NT2/D1 (cell line): ENCODE results near the gene SAFB.

Experiments used
- SUZ12 ChIP-seq: IDR thresholded peaks from 2 replicates; pipeline ENCODE4 v1.6.1; 2011; ENCODE audit not compliant: insufficient read length, insufficient read depth; ENCODE audit errors: extremely low read depth
- YY1 ChIP-seq: IDR thresholded peaks from 2 replicates; pipeline ENCODE4 v1.6.1; 2011; ENCODE audit not compliant: insufficient read length, insufficient read depth
- ZNF274 ChIP-seq: IDR thresholded peaks from 2 replicates; pipeline ENCODE4 v1.6.1; 2011; ENCODE audit warnings: mild to moderate bottlenecking, low read depth, low read length

DNA sequence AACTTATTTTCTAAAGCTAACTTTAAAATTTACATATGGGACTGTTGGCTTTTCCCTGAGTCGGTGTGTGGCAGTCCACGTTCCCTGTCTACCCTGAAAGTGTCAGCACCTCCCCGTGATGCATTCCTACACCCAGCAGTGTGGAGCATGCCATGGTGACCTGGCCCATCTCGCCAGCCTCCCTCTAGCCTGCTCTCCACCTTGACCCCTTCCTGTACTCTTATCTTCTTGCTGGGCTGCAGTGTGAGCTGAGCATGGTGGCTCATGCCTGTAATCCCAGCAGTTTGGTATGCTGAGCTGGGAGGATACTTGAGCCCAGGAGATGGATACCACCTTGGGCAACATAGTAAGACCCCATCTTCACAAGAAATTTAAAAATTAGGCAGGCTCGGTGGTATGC lies 32.0 kb downstream of the SAFB start:
- no peak for TF ChIP-seq ZNF274
- TF ChIP-seq YY1 = no peak
- no peak for TF ChIP-seq SUZ12
